Stomach (tissue), 4 donors: ENCODE results near the gene NABP1.

Experiments
- POLR2A ChIP-seq, 4 donors: fragments of 450-650 bp; IDR thresholded peaks; one replicate each; pipeline ENCODE4 v1.6.1; 2016; ENCODE audit warnings: antibody characterized with exemption in 4 of 4, control low read depth in 2 of 4, mild to moderate bottlenecking in 1 of 4, moderate library complexity in 1 of 4
- POLR2AphosphoS5 ChIP-seq, 3 donors: sonication (generic); formaldehyde crosslinking; IDR thresholded peaks; one replicate each; pipeline ENCODE4 v1.6.1; 2016; ENCODE audit warnings: antibody characterized with exemption in 3 of 3
- TF ChIP-seq, protein P1 (sequence below), 7 experiments: fragments of 450-650 bp in 4 of 7; fragments of 200-600 bp in 3 of 7; sonication (generic) in 3 of 7; IDR thresholded peaks; one replicate each; pipeline ENCODE4 v1.5.1; 2016 to 2019; ENCODE audit warnings: antibody characterized with exemption in 7 of 7, control low read depth in 2 of 7, mild to moderate bottlenecking in 1 of 7

DNA sequence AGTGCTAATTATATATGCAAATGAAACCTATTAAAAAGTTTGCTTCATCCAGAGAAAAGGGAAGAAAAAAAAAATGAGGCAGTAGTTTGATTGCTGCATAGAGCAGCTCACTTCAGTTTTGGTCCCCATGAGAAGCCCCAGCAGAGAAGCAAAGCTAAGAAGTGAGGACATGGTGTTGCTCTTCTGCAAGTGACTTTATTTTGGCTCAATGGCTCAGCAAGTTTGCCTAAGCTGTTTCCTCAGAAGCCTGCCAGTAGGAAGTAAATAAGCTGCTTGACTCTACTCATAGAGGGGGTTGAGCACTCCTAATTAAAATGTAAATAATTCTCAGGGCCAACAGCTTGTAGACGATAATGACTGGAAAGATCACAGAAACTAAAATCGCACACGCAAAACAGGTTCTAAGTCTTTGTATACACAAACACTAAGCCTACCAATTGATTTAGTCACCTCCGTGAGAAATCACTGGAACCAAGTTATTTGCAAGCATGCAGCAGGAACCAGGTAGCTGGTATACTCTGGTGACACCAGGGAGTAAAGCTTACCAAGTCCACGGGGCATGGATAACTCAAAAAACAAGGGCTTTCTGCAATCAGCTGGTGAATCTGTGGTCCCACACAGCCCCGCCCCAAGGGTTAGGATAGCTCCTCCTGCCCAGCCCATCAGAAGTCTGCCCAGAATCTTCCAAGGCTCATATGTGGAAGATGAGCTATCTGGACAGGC is 39.7 kb upstream of the NABP1 start:
- TF ChIP-seq, protein P1, sequence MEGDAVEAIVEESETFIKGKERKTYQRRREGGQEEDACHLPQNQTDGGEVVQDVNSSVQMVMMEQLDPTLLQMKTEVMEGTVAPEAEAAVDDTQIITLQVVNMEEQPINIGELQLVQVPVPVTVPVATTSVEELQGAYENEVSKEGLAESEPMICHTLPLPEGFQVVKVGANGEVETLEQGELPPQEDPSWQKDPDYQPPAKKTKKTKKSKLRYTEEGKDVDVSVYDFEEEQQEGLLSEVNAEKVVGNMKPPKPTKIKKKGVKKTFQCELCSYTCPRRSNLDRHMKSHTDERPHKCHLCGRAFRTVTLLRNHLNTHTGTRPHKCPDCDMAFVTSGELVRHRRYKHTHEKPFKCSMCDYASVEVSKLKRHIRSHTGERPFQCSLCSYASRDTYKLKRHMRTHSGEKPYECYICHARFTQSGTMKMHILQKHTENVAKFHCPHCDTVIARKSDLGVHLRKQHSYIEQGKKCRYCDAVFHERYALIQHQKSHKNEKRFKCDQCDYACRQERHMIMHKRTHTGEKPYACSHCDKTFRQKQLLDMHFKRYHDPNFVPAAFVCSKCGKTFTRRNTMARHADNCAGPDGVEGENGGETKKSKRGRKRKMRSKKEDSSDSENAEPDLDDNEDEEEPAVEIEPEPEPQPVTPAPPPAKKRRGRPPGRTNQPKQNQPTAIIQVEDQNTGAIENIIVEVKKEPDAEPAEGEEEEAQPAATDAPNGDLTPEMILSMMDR (IDR thresholded peaks at IDR 0.05) = no peak
- TF ChIP-seq POLR2A (IDR thresholded peaks at IDR 0.05) (no peak), POLR2AphosphoS5 (IDR thresholded peaks at IDR 0.05) (no peak)
